ENCODE data around the gene CHSY1. TPM values are rescaled to one million over a fixed set of nuclear protein-coding genes. Genes with fewer than 3 reads are reported as not detected.
A peak's percentile ranks its signal among the peaks of the same experiment; 100 is the strongest.

CHSY1 gene
- total RNA-seq, 1 donor from 2014 or later, result 46.7 TPM

DNA sequence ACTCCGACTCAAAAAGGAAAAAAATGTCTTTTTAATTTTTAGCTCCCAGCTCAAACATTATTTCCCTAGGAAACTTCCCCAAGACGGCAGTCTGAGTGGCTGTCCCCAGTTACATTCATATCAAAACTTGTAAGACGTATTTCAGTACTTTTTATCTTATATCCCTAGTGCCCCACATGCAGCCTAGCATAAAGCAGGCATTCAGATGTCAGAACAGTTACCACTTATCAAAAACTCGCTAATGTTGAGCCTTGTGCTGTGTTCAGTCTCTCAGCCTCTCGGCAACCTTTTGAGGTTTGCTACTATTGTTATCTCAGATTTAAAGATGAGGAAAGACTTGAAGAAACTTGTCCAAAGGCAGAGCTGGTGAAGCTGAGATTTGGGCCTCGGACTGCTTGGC is 32.1 kb upstream of the CHSY1 start:
- TF ChIP-seq, protein P1, sequence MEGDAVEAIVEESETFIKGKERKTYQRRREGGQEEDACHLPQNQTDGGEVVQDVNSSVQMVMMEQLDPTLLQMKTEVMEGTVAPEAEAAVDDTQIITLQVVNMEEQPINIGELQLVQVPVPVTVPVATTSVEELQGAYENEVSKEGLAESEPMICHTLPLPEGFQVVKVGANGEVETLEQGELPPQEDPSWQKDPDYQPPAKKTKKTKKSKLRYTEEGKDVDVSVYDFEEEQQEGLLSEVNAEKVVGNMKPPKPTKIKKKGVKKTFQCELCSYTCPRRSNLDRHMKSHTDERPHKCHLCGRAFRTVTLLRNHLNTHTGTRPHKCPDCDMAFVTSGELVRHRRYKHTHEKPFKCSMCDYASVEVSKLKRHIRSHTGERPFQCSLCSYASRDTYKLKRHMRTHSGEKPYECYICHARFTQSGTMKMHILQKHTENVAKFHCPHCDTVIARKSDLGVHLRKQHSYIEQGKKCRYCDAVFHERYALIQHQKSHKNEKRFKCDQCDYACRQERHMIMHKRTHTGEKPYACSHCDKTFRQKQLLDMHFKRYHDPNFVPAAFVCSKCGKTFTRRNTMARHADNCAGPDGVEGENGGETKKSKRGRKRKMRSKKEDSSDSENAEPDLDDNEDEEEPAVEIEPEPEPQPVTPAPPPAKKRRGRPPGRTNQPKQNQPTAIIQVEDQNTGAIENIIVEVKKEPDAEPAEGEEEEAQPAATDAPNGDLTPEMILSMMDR (conservative IDR thresholded peaks at IDR 0.05), result no peak
- peak overlapping the region; percentile 31 for H3K4me3 Mint-ChIP-seq
- H3K4me1 Mint-ChIP-seq, result peaks cover 4% of the 10 kb centered on the region
- peaks cover 32% of the 10 kb centered on the region for H3K36me3 Mint-ChIP-seq (ENCODE audit: low read depth)
- H3K9me3 Mint-ChIP-seq, result no peaks in the 10 kb centered on the region
- no peak overlapping the region for H3K27ac Mint-ChIP-seq (ENCODE audit: unreplicated experiment)
- H3K27me3 Mint-ChIP-seq (ENCODE audit: low read depth), result no peaks in the 10 kb centered on the region
- no peak for DNase-seq (ENCODE audit: low read depth, low spot score)

GRCh38 chr15:101280007-101280406 is 28.2 kb upstream of the CHSY1 start:
- Mint-ChIP-seq H3K9me3 (no peaks in the 10 kb centered on the region), H3K27me3 (ENCODE audit: low read depth) (no peaks in the 10 kb centered on the region), H3K36me3 (ENCODE audit: low read depth) (peaks cover 17% of the 10 kb centered on the region), H3K4me3 (peak overlapping the region; percentile 31), H3K4me1 (peaks cover 12% of the 10 kb centered on the region), H3K27ac (ENCODE audit: unreplicated experiment) (no peak overlapping the region)
- TF ChIP-seq, protein P1 (conservative IDR thresholded peaks at IDR 0.05), result no peak
- no peak for DNase-seq (ENCODE audit: low read depth, low spot score)

DNA sequence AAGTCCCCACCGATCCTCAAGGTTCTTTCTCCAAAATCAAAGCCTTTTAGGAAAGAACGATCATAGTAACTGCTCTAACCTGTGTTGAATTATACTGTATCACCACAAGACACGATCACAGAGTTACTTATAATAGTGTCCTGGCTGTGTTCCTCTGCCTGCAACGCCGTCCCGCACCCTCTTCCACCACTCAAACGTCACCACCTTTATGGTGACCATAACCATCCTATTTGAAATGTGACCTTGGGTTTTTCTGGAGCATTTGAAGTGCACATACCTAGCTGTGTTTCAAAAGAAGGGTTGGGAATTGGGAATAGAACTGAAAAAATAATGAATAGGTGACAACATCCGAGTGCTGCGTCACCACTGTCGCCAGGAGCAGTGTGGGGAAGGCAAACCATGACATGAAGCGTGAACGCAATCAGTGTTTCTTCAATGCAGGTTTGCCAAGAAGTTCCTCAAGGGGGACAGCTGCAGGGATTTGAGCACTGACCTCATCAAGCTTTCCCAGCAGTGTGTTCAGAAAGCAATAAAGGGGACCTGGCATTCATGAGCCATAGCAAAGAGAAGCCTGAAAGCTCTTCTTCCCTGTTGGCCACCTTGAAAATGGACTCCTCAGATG is 26.2 kb upstream of the CHSY1 start:
- H3K27me3 Mint-ChIP-seq (ENCODE audit: low read depth), result no peaks in the 10 kb centered on the region
- H3K4me1 Mint-ChIP-seq, result peaks cover 12% of the 10 kb centered on the region
- H3K4me3 Mint-ChIP-seq, result peak overlapping the region; percentile 92
- no peak for DNase-seq (ENCODE audit: low read depth, low spot score)
- H3K9me3 Mint-ChIP-seq, result no peaks in the 10 kb centered on the region
- H3K27ac Mint-ChIP-seq (ENCODE audit: unreplicated experiment), result peak overlapping the region; percentile 7
- TF ChIP-seq, protein P1 (conservative IDR thresholded peaks at IDR 0.05), result no peak
- peaks cover 19% of the 10 kb centered on the region for H3K36me3 Mint-ChIP-seq (ENCODE audit: low read depth)

GRCh38 chr15:101277038-101277822 is 25.4 kb upstream of the CHSY1 start, which contains the start of gene SELENOS:
Gene SELENOS, minus strand, starts transcription at chr15:101277485. Its CDS starts 68 bp downstream, at chr15:101277417.
- Mint-ChIP-seq H3K36me3 (ENCODE audit: low read depth) (peaks cover 18% of the 10 kb centered on the region), H3K27ac (ENCODE audit: unreplicated experiment) (peak within 1 kb of the TSS; percentile 89), H3K4me3 (peak within 1 kb of the TSS; percentile 94), H3K27me3 (ENCODE audit: low read depth) (no peaks in the 10 kb centered on the region), H3K9me3 (no peaks in the 10 kb centered on the region), H3K4me1 (peaks cover 12% of the 10 kb centered on the region)
- DNase-seq (ENCODE audit: low read depth, low spot score), result peak; percentile 90
- TF ChIP-seq, protein P1 (conservative IDR thresholded peaks at IDR 0.05), result no peak

- H3K27me3 Mint-ChIP-seq (ENCODE audit: low read depth), result no peaks in the 10 kb centered on the region
- H3K4me1 Mint-ChIP-seq, result peaks cover 12% of the 10 kb centered on the region
- H3K36me3 Mint-ChIP-seq (ENCODE audit: low read depth), result peaks cover 15% of the 10 kb centered on the region
- TF ChIP-seq, protein P1 (conservative IDR thresholded peaks at IDR 0.05), result peak; percentile 64
- H3K4me3 Mint-ChIP-seq, result peak overlapping the region; percentile 94
- H3K27ac Mint-ChIP-seq (ENCODE audit: unreplicated experiment), result peak overlapping the region; percentile 89
- DNase-seq (ENCODE audit: low read depth, low spot score), result no peak
- no peaks in the 10 kb centered on the region for H3K9me3 Mint-ChIP-seq
Observed at GRCh38 chr15:101276501-101277037, 24.7 kb upstream of the CHSY1 start.
